Measurements from ENCODE around the gene PPFIA4. TPM values are rescaled to one million over a fixed set of nuclear protein-coding genes. Genes with fewer than 3 reads are reported as not detected.
"Not testable (repeated sequence)": the region's sequence is repeated elsewhere in the genome, so short reads cannot be mapped to it uniquely, and the experiment has no call there.

PPFIA4 gene
- 24.1 and 33.2 TPM in 2 replicates for total RNA-seq (2014; rRNA removed)
- 20.1 TPM for polyA plus RNA-seq (2012)

DNA sequence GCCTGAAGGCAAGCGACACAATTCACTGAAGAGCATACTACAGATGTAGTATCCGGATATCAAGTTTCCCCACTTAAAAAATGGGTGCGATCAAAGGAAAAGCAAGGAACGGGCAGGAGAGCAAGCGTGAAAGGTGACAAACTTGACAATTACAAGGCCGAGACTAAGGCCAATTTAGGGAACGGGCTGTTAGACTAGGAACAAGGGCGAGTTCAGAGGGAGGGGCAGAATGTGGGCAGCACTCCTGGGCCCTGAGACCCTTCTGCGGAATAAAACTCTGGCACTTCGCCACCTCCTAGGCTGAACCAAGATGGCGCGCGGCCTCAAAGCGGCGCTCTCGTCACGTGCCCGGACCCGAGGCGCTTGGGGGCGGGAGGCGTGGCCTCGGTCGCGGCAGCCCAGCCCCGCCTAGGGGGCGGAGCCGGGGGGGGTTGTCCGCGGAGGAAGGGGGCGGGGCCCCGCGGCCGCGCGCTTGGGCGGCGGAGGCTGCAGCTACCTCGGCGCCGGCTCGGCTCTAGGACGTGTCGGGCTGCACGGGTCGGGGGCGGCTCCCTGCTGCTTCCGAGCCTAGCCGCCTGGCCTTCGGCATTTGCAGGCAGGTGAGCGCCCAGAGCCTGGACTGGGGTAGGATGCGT lies at the start of gene PPFIA4:
Gene PPFIA4 (plus strand): TSS at position 461 of the 635 bp plus-strand sequence. CDS start 12,518 bp downstream, outside the sequence.
- peak; percentile 86 for DNase-seq (ENCODE audit: low read depth)

DNA sequence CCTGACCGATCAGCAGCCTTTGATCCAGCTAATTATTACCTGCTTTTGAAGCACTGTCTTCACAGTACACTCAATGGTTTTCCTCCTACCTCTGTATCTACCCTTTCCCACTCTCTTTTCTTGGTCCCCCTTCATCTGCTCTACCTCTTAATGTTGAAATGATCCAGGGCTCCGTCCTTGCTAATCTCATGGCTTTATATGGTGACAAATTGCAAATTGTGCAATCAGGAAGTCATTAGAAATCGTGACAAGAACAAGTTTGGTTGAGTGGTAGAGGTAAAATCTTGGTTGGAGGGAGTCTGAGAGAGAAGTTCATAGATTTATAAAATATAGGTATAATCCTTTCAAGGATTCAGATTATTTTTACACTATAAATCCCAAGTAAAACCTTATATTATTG lies 49.7 kb upstream of the PPFIA4 start:
- DNase-seq (ENCODE audit: low read depth) = no peak

GRCh38 chr1:202979459-202979858 lies 46.8 kb upstream of the PPFIA4 start:
- no peak for DNase-seq (ENCODE audit: low read depth)

- no peak for DNase-seq (ENCODE audit: low read depth)
Observed at GRCh38 chr1:202981939-202982338, 44.4 kb upstream of the PPFIA4 start.

DNA sequence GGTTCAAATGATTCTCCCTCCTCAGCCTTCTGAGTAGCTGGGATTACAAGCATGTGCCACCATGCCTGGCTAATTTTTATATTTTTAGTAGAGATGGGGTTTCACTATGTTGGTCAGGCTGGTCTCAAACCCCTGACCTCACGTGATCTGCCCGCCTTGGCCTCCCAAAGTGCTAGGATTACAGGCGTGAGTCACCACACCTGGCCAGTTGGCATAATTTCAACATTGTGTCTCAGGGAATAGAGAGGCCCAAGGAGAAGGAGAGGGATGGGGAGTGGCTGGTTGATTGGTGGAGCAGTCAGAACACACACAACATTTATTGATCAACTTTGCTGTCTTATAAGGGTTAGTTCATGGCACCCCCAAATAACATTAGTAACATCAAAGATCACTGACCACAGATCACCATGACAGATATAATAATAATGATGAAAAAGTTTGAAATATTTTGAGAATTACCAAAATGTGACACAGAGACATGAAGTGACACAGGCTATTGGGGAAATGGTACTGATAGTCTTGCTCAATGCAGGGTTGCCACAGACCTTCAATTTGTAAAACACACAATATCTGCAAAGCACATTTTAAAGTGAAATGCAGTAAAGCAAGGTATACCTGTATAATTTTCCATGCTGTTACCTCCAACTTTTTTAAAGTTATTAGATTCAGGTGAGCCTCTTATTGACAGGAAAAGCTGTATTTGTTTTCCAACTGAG lies 43.4 kb upstream of the PPFIA4 start:
- DNase-seq (ENCODE audit: low read depth) = peak; percentile 52

DNA sequence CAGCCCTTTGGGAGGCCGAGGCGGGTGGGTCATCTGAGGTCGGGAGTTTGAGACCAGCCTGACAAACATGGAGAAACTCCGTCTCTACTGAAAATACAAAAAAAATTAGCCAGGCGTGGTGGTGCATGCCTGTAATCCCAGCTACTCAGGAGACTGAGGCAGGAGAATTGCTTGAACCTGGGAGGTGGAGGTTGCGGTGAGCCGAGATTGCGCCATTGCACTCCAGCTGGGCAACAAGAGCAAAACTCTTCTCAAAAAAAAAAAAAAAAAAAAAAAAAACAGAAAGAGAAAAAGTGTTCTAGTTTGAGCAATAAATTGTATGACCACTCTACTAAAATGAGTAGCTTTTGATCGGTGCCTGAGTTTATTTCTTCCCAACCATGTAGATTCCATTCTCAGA lies 40.2 kb upstream of the PPFIA4 start:
- DNase-seq (ENCODE audit: low read depth) = not testable (repeated sequence)

GRCh38 chr1:202987255-202987654 lies 39.0 kb upstream of the PPFIA4 start:
- DNase-seq (ENCODE audit: low read depth) = no peak

- DNase-seq (ENCODE audit: low read depth) = no peak
Observed at GRCh38 chr1:202987922-202988583, 38.2 kb upstream of the PPFIA4 start.

DNA sequence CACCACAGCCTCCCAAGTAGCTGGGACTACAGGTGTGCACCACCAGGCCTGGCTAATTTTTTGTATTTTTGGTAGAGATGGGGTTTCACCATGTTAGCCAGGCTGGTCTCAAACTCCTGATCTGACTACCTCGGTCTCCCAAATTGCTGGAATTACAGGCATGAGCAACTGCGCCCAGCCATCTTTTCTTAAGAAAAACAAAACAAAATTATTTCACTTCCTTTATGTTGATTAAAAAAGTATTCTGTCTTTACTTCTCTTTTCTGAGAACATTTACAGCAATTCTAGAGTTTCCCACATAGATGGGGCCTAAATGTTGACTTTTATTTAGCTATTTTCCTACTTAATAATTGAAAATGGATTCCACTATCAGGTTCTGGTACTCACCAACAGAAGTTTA lies 36.4 kb upstream of the PPFIA4 start:
- no peak for DNase-seq (ENCODE audit: low read depth)

GRCh38 chr1:202991112-202991511 lies 35.2 kb upstream of the PPFIA4 start:
- DNase-seq (ENCODE audit: low read depth) = no peak

DNA sequence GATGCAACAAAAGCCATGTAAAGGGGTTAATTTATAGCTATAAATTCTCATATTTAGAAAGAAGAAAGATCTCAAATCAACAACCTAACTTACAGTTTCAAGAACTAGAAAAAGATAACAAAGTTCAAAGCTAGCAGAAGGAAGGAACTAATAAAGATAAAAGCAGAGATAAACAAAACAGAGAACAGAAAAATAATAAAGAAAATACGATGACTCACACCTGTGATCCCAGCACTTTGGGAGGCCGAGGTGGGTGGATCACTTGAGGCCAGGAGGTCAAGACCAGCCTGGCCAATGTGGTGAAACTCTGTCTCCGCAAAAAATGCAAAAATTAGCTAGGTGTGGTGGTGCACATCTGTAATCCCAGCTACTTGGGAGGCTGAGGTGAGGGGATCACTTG lies 31.5 kb upstream of the PPFIA4 start:
- no peak for DNase-seq (ENCODE audit: low read depth)

DNA sequence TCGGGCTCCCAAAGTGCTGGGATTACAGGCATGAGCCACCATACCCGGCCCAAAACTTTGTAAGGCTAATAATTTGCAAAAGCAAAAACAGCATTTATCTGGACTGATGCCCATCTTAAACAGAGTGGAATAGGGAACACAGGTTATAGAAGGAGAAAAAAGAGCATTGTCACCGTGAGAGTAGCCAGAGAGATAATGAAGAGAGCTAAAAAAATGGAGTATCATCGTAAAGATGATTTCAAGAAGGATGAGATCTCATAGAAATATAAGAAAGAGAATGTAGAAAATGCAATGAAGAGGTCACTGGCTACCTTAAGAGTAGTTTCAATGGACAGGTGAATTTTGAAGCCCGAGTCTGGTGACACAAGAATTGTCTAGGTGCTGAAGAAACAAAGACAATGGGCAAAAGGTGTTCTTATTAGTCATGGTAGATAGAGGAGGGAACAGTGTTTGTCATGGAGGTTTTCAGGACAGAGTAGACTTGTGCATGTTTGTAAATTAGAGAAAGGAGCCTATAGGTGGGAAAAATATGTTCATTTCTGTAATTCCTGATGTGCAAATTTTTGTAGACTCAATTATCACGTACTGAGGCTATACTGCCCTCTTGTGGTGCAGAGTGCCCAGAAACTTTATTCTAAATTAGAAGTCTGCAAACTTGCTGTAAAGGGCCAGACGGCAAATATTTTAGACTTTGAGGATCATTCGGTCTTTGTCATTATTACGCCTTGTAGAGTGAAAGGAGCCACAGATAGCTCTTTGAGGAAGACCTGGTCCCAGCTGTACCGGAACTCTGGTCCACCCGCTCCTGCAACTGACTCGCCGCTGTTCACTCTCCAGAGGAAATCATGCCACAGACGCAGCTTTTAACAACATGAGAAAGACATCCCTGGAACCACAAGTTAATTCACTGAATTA lies 27.2 kb upstream of the PPFIA4 start:
- DNase-seq (ENCODE audit: low read depth) = peak; percentile 60

GRCh38 chr1:203000217-203000944 lies 25.9 kb upstream of the PPFIA4 start:
- no peak for DNase-seq (ENCODE audit: low read depth)

- DNase-seq (ENCODE audit: low read depth) = no peak
Observed at GRCh38 chr1:203001986-203002385, 24.3 kb upstream of the PPFIA4 start.

- no peak for DNase-seq (ENCODE audit: low read depth)
Observed at GRCh38 chr1:203002951-203003350, 23.3 kb upstream of the PPFIA4 start.

DNA sequence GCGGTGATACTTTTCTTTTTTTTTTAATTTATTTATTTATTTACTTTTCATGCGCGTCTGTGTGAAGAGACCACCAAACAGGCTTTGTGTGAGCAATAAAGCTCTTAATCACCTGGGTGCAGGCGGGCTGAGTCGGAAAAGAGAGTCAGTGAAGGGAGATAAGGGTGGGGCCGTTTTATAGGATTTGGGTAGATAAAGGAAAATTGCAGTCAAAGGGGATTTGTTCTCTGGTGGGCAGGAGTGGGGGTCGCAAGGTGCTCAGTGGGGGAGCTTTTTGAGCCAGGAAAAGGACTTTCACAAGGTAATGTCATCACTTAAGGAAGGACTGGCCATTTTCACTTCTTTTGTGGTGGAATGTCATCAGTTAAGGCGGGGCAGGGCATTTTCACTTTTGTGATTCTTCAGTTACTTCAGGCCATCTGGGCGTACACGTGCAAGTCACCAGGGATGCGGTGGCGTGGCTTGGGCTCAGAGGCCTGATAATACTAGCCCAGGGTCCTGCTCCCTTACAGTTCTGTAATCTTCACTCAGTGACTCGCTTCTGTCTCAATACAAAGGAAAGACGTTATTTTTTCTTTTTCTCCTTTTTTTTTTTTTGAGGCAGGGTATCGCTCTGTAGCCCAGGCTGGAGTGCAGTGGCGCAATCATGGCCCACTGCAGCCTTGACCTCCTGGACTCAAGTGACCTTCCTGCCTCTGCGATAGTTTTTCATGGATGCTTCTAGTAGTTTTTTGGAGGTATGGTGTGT lies 20.7 kb upstream of the PPFIA4 start:
- not testable (repeated sequence) for DNase-seq (ENCODE audit: low read depth)

GRCh38 chr1:203006948-203007871 lies 19.1 kb upstream of the PPFIA4 start, which contains the start of gene TMEM183A:
Gene TMEM183A (plus strand): TSS chr1:203007374. CDS start chr1:203007466, 92 bp downstream.
- peak; percentile 96 for DNase-seq (ENCODE audit: low read depth)

DNA sequence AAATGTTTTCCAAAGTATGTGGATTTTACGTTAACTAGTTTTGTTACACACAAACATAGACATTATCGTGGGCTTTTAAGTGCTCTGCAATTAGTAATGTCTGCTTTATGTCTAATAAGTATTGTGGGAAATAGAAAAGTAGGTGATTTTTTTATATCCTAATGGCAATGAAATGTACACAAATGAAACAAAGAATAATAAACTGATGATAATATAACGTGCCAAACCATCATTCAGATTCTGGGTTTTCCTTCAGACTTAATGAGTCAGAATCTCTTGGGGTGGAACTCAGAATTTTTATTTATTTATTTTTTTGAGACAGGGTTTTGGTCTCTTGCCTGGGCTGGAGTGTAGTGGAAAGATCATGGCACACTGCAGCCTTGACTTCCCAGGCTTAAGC lies 17.1 kb upstream of the PPFIA4 start:
- no peak for DNase-seq (ENCODE audit: low read depth)

- no peak for DNase-seq (ENCODE audit: low read depth)
Observed at GRCh38 chr1:203011582-203011981, 14.7 kb upstream of the PPFIA4 start.
